Fibroblast of skin of left quadriceps (primary cell): ENCODE results near the gene TTC16.
"Not testable (repeated sequence)": the region's sequence is repeated elsewhere in the genome, so short reads cannot be mapped to it uniquely, and the experiment has no call there.

Experiments used
- DNase-seq, 2 experiments: peaks; one replicate each; pipeline ENCODE4 v3.0.0-alpha.2; 2013; ENCODE audit warnings: low read depth in 2 of 2

The TTC16 gene

DNA sequence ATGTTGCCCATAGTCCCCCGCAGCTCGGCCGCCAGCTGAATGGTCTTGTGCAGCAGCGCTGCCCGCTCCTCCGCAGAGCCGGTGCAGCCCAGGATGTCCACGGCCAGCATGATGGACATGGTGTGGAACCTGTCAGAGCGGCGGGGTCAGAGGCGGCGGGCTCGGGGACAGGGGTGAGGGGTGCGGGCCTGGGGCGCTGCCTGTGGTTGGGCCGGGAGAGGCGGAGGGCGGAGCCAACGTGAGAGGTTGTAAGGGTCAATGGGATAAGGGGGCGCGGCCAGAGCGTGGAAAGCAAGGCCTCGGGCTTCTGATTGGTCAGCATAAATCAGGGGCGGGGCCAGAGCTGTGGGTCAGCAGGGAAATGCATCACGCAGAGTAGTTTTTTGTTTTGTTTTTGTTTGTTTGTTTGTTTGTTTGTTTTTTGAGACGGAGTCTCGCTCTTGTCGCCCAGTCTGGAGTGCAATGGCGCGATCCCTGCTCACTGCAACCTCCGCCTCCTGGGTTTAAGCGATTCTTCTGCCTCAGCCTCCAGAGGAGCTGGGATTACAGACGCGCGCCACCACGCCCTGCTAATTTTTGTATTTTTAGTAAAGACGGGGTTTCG, 26.1 kb downstream of the TTC16 start:
- no peak for DNase-seq

DNA sequence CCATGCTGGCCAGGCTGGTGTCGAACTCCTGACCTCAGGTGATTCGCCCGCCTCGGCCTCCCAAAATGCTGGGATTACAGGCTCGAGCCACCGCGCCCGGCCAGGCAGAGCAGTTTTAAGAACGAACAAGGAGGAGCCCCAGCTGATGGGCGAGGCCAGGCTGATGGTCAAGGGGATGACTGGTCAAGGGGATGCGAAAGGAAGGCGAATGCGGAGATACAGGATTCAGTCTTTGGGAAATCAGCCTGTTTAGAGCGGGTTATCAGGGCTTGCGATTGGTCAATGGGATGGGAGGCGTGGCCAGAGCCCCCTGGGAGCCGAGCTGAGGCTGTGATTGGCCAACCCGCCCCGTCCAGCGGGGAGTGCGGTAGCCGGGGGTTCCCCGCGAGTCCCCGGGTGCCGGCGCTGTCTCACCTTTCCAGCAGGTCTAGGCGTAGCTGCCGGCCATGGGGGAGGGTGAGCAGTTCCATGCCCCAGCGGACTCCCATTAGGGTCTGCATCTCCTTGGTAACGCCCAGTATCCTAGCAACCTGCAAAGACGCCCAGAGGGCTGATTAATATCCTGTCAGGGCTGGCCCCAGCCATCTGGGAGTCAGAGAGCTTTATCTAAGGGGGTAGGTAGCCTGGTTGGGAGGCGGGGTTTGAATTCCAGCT, 26.7 kb downstream of the TTC16 start:
- peak; percentile 32 to 40 for DNase-seq

DNA sequence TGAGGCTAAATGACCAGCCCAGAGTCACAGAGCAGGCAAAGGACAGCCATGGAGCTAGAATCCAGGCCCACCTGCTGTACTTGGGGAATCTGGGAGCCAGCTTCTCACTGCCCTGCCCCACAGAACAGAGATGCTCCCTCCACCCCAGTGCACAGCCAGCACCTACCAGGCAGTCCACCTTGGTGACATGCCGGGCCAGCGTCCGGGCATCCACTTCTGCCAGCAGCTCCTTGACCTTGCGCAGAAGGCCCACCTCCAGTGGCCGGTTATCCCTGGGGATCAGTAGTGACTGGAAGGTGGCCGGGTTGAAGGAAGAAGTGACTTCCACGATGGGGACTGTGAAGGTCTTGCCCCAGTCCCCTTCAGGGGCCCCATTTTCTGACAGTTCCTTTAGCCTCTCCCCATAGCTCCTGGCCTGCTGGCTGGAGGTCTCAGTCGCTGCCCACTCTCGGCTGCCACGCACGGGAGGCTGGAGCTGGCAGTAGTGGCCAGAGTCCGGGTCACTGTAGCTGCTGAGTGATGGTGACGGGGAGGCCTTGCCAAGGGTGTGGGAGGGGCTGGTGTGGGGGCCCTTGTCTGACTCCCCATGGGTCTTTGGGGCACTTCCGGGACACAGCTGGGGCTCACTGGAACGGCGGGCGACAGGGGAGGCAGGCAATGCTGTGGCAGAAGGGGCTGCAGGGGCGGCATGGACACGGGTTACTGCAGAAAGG, 28.7 kb downstream of the TTC16 start:
- DNase-seq = no peak

DNA sequence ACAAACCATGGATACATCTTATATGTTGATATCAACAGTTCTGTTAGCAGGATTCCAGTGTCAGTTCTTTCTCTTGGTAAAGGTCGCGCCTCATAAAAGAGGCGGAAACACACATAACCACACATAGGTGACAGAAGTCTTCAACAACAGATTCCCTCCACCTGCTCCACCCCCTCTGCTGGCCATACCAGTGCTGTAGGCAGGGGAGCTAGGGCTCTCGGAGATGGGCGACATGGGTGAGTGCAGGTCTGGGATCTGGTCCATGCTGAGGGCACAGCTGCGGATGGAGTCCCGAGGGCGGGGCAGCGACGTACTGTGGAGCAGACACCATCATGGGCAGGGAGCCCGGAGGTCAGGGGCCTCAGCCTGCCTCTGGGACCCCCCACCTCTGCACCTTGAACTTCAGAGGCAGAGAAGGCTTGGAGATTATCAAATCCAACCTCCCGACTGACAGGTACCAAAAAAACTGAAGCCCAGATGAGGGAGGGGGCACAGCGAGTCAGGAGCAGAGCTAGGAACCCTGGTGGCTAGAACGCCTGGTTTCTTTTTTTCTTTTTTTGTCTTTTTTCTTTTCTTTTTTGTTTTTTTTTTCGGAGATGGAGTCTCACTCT, 31.2 kb downstream of the TTC16 start:
- DNase-seq = no peak

DNA sequence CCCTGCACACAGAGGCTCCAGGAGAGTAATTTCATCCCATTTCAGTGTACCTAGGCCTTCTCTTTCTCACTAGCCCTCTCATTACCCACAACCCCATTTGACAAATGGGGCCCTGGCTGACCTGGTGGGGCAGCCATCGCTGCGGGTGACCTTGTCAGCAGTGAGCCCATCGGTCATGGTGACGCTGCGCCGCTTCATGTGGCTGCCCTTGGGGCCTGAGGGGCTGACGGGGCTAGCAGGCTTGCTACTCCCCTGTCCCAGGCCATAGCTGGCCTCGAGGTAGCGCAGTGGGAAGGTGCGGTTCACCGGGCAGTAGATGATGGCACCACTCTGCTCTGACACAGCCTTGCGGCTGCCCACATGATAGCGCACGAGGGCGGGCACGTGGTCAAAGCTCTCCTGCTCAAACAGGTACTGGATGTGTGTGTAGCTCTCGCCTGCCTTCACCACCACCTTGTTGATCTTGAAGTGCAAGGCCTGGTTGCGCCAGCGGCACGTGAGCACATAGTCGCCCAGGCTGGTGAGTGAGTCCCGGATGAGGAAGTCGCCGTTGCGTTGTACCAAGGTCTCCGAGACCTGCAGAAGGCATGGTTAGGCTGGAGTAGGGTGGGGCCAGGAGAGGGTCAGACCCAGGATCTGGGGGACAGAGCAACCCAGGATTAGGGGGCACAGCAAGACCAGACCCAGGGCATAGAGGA, 33.4 kb downstream of the TTC16 start:
- DNase-seq = no peak

DNA sequence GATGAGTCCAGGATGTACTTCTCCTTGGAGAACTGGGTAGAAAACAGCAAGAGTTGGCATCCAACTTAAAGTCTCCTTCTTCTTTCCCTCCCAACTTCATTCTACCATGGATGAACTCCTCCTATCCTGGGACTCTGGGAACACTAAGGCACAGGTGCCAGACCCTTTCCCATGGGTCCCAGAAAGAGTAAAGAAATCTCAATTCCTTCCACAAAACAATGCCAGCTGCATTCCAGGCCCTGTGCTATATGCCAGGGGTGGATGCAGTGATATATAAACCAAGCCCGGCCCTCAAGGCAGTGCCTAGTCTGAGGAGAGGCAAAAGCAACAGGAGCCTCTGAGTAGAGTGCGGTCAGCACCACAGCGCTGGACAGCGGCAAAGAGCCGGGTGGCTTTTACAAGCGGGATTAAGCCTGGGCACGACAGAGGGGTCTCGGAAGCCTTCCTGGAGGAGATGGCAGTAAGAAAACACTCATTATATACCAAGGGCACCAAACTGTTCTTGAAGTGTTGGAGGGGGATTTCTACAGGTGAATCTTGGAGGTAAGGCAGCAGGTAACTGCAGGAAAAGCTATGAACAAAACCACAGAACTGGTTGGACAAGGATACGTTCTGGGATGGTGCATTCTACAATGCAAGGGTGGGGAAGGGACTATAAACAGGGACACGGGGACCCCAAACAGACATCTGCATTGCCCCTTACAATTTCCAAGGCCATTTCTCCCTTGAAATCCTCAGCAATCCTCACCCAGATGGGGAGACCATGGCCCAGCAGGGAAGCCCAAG, 35.6 kb downstream of the TTC16 start:
- DNase-seq = no peak

- DNase-seq = no peak
These were observed 37.3 kb downstream of the TTC16 start for GRCh38 chr9:127753148-127753547.

DNA sequence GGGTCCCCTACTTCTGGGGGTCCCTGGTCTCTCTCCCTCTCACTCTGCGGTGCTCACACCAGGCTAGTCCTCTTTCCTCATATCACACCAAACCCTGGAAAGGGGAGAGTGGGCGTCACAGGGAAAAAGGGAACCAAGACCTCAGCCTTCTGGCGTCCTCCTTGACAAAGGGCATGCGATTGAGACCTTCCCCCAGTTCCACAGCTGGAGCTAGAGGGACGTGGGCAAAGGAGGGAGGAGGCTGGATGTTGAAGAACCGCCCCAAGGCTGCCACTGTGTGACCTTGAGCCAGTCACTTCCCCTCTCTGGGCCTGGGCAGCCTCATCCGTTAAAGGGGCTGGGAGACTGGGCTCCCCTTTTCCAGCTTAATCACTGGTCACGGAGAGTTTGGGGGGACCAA, 37.7 kb downstream of the TTC16 start:
- DNase-seq = no peak

- no peak for DNase-seq
These were observed 38.5 kb downstream of the TTC16 start for GRCh38 chr9:127754099-127755060.

DNA sequence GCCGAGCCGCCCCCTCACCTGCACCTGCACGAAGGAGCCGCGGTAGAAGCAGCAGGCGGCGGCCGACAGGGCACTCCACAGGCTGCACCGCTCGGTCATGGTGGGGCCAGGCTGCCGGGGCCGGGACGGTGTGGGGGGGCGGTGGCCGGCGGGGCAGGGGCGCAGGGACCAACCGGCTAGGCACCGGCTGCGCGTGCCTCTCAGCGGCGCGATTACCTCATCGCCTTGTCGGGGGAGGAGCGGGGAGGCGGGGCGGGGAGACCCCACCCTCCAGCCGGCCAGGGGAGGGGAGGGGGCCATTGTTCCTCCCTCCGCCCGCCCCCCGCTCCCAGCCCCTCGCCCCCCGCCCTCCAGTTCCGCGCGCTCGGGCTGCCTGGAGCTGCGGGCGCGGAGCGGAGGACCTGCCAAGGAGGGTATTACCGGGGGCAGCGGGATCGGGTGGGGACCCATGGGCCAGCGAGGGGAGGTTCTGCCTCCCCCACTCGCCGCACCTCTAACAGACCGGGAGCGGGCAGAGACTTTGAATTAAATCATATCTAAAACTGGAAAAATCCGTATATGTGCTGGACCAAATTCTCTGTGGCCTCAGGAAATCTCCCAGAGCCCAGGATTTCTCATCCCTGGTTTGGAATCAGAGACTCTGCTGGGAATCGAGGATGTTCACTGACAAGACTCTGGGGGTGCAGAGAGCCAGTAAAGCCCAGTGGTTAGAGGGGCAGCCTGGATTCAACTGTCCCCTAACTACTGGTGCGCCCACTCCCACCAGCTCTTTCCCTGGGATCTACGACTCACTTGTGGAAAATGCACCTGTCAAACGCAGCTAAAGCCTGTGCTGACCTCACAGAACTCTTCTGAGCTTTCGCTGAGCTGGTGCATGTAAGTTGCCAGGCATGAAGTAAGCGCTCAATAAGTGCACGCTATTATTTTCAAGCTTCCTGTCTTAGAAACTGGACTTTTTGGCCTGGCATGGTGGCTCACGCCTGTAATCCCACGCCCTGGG, 39.5 kb downstream of the TTC16 start:
- no peak for DNase-seq

DNA sequence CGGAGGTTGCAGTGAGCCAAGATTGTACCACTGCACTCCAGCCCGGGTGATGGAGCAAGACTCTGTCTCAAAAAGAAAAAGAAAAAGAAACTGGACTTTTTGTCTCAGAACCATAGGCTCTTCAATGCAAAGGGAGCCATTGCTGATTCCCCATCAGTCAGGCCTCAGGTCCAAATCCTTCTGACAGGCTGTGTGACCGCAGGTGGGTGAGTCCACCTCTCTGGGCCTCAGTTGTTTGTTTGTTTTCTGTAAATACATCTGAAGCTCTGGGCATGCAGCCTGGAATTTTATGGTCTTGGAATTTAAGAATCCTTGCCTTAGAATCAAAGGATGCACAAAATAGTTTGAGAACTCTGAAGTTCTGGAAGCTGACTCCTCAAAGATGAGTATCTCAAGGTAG, 40.4 kb downstream of the TTC16 start:
- DNase-seq = no peak

DNA sequence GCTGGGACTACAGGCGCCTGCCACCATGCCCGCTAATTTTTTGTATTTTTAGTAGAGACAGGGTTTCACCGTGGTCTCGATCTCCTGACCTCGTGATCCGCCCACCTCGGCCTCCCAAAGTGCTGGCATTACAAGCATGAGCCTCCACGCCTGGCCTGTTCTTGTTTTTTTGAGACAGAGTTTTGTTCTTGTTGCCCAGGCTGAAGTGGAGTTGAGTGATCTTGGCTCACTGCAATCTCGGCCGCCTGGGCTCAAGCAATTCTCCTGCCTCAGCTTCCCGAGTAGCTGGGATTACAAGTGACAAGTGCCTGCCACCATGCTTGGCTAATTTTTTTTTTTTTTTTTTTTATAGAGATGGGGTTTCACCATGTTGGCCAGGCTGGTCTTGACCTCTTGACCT, 40.9 kb downstream of the TTC16 start:
- not testable (repeated sequence) for DNase-seq

- no peak for DNase-seq
These were observed 43.0 kb downstream of the TTC16 start for GRCh38 chr9:127758843-127759242.

DNA sequence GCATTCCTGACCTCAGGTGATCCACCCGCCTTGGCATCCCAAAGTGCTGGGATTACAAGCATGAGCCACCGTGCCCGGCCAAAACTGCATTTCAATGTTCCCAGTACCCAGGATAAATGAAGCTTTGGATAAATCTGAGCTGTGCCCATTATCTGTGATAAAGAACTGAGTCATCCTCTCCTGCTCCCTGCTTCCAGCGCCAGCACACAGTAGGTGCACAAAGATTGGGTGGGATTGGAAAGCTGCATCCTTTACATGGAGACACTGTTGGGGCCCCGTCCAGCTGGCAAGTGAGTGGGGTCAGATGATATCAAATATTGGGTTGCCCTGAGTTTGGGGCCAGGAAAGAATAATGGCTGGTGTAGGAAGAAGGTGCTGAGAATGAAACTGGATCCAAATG, 45.2 kb downstream of the TTC16 start:
- no peak for DNase-seq

- DNase-seq = no peak
These were observed 45.6 kb downstream of the TTC16 start for GRCh38 chr9:127761491-127761956.

DNA sequence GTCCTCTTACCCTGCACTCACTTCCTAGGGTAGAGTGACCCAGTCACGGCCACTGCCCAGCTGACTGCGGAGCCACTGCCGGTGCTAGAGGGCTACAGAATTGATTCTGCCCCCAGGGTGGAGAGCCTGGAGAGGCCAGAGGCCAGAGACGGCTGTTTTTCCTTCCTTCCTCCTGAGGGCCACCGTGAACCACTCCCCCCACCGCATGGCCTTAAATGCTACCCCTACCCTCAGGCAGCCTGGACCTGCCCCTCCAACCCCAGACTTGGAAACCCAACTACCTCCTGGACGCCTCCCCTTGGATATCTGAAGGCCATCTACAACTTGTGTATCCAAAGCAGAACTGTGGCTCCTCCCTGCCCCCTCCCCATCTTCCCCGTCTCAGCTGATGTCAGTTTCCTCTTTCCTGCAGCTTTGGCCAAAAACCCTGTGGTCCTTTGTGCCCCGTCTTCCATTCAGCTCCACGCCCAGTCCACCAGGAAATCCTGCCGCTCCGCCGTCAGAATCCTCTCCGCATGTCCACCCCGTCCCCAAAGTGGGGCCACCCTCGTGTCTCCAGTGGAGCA, 46.3 kb downstream of the TTC16 start:
- DNase-seq = no peak

DNA sequence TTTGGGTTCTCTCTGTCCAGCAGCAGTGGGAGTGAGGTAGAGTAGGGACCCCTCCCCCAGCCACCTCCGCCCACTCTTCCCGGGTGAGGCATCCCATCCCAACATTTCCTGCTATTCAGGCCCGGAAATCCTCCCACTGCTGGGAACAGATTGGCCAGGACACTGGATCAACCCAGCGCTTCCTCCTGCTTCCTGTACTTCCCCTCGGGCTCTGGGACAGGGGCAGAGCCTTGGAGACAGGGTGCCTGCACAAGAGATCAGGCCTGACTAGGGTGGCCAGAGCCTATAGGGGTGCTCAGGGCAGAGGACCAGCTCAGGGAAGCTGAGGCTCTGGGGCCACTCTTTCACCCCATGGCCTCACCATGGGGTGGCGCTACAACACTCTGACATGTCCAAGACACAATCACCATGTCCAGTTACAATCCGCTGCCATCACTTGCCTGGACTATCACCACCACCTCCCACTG, 48.1 kb downstream of the TTC16 start:
- no peak for DNase-seq

DNA sequence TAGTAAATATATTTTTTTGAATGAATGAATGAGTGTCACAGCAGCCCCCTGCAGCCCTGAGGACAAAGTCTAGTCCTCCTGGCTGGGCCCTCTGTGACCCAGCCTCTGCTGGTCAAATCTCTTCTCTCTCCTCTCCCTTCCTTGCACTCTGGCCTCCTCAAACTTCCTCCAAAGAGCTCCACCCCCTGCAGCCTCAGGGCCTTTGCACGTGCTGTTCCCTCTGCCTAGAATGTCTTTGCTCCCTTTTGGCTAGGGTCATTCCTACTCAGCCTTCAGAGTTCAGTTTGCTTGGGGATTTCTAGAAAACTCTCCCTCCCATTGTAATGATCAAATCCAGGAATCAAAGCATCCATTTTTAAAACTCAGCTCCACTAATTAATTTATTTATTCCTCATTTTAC, 49.5 kb downstream of the TTC16 start:
- DNase-seq = no peak
